HG02938 (cell line): Measurements from ENCODE around the gene PIM1.
A peak's percentile ranks its signal among the peaks of the same experiment; 100 is the strongest.

Experiments
- ATAC-seq: cut with Tn5 transposase; IDR thresholded peaks from one replicate; pipeline ENCODE4 v1.9.1; 2021; ENCODE audit warnings: mild to moderate bottlenecking, moderate library complexity; ENCODE audit not compliant: unreplicated experiment

PIM1 gene

GRCh38 chr6:37137201-37138090, 32.5 kb upstream of the PIM1 start:
- no peak for ATAC-seq

DNA sequence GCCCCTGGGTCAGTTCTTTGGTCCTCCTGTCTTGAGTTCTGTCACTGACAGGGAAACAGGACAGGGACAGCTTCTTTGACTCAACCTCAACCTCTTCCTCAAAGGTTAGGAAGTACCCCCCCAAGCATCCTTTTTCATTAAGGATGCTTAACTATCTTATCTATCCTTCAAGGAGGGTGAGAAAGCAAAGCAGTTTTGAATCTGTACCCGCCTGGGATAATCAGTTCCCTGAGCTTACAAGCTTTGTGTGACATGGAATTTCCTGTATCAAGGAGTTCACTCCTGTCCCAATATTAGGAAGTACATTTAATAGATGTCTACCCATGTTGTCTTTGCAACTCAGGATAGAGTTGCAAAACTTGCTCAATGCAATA, 31.1 kb upstream of the PIM1 start:
- ATAC-seq, result no peak

- ATAC-seq, result no peak
These were observed 30.6 kb upstream of the PIM1 start for GRCh38 chr6:37139230-37139962.

GRCh38 chr6:37140145-37140544, 29.8 kb upstream of the PIM1 start:
- no peak for ATAC-seq

- ATAC-seq, result no peak
These were observed 28.5 kb upstream of the PIM1 start for GRCh38 chr6:37141281-37142049.

DNA sequence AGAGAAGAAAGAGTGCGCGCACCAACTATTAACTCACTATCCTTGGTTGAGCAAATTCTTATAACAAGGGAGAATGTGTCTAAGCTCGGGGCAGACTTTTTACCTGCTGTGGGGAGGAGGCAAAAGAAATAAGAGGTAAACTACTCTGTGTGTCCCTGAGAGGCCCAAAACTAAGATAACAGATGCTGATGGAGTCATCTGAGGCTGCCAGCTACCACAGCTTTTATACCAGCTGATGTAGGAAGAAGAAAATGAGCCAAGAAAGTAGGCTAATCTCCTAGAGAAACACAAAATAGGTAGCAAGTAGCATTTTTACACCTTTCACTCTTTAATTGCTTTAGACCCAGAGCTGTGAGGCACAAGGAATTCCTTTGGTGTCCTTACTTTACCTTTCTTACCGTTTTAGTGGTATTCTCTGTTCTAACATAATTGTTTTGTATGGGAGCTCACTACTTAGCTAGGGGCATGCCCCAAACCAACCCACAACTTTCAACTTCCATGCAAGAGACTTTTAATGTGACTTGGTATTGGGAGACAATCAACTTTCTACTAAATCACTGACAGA, 27.8 kb upstream of the PIM1 start:
- ATAC-seq, result no peak

DNA sequence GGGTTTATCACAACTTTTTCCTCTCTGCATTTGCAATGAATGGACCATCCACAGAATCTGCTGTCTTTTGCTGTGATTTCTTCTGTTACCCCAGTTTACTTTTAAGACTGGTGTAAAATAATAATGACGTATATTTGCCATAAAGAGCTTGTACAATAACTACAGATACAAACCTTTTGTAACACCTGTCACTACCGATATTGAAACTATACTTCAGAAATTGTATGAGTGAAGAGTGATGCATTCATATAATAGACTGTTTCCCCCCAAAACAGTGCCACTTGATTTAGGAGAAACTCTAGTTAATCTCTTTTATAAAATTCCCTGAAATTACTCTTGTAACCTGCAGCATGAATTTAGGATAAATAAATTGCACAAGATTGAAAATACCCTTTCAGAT, 26.4 kb upstream of the PIM1 start:
- no peak for ATAC-seq

DNA sequence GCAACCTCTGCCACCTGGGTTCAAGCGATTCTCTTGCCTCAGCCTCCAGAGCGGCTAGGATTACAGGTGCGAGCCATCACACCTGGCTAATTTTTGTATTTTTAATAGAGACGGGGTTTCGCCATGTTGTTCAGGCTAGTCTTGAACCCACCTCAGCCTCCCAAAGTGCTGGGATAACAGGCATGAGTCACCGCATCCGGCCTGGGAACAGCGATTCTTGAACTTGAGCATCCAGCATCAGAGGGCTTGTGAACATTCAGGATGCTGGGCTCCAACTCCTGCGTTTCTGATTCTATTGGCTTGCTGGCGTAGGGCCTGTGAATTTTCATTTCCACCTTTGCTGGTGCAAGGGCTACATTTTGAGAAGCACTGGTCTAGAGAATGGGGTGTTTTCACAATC, 24.5 kb upstream of the PIM1 start:
- no peak for ATAC-seq

DNA sequence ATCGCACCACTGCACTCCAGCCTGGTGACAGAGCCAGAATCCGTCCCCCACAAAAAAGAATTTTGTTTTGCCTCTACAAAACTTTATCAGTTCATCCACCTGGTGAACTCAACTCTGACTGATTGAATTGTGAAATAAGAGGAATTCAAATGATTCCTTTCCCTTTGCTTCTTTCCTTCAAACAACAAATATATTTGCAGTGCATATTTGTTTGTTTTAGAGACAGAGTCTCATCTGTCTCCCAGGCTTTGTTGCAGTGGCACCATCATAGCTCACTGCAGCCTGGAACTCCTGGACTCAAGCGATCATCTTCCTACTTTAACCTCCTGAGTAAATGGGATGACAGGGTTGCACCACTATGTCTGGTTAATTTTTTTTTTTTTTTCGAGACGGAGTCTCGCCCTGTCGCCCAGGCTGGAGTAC, 23.2 kb upstream of the PIM1 start:
- ATAC-seq, result no peak

- no peak for ATAC-seq
These were observed 20.2 kb upstream of the PIM1 start for GRCh38 chr6:37149745-37150144.

- no peak for ATAC-seq
These were observed 19.6 kb upstream of the PIM1 start for GRCh38 chr6:37150314-37150713.

GRCh38 chr6:37155394-37156312, 14.3 kb upstream of the PIM1 start:
- ATAC-seq, result peak; percentile 93

- ATAC-seq, result no peak
These were observed 11.4 kb upstream of the PIM1 start for GRCh38 chr6:37158508-37158907.

DNA sequence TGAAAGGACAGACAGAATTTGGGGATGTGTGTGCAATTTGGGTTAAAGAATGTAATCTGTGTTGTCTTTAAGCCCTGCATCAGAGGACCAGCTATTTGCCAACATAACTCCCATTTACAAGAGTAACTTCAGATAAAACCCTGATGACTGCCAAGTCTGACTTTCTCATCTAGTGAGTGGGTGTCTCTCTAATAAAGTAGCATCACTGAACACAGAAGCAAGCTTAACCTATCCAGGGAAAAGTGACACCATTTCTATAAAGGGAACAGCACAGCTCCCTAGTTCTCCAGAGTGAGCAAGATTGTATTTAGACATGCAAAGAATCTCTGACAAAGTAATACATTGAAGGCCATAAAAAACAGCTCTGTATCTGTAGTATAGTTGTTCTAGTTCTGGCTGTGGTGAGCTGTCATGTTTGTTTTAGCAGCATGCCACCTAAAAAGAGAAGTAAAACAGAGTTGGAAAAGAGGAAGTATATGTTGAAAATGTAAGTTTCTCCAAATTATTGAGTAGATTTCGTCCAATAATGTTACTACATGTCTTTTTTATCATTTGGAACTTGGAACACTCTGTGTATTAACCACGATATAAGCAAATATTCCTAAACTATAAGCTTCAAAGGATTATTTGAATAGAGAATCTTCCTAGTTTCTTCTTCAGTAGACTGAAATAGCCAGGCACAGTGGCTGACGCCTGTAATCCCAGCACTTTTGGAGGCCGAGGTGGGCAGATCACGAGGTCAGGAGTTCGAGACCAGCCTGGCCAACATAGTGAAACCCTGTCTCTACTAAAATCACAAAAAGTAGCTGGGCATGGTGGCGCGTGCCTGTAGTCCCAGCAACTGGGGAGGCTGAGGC, 8.8 kb upstream of the PIM1 start:
- ATAC-seq, result no peak

- ATAC-seq, result no peak
These were observed 7.2 kb upstream of the PIM1 start for GRCh38 chr6:37162740-37163139.

DNA sequence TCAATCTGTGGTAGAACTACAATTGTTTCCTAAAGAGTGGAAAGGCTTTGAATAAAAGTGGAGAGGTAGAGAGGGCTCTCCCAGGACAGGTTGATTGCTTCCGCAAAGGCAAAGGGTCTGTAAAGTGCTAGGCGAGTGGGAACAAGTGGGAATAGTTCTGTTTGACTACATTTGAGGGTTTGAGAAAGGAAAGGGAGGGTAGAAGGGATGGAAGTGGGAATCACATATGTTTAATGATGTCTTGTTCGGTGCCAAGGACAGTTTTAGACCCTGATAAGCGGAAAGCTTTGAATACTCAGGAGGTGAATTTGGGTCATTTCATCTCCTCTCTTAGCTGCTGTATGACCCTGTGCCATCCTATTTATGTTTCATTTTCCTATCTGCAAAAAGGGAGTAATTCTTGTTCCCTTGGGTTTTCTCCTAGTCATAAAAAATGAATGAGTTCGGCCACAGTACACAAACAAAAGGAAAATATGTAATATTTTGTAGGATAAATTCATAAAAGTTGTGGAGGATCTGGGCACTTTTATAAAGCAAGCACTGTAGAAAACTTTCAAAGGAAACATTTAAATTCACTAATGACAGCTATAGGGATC, 1.7 kb upstream of the PIM1 start:
- ATAC-seq, result no peak

GRCh38 chr6:37168811-37169495, 999 bp upstream of the PIM1 start:
- ATAC-seq, result no peak
